ENCODE results near the gene RBM6.
"Not testable (repeated sequence)": the region's sequence is repeated elsewhere in the genome, so short reads cannot be mapped to it uniquely, and the experiment has no call there.

Gene RBM6

DNA sequence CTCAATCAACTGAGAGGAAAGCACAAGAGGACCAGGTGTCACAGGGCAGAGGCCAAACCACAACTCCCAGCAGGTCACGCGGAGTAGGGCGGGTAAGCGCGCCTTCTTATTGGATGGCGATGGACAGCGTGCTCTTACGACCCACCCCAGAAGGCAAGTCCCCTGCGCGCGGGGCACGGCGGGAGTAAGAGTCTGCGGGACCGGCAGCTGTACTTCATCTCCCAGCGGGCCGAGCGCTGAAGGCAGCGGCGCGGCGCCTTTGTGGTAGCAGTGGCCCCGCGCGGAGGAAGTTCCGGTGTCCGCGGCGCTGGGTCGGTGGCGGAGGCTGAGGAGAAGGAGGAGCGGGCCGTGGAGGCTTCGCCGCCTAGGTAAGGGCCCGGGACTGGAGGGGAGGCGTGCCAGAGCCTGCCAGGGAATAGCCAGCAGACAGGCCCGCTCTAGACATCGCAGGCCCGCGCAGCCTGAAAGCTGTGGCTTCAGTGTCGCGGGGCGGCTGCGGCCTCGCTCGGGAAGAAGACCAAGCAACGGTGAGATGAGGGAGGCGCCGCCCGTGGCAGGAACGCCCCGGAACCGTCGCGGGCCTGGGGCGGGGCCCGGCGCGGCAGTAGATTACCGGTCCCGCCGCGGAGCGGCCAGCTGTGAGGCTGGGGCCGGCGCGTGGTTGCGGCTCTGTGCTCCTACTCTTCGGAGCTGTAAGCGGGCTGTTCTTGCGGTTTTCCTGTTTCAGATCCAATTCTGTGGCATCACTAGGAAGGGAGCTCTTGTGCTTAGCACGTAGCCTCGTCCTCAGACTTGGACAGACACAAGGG, at the start of gene RBM6:
Gene RBM6, plus strand, starts transcription at position 293 of the 809 bp plus-strand sequence. CDS start 22,492 bp downstream, outside the sequence.
- DNase-seq: peak; percentile 95

DNA sequence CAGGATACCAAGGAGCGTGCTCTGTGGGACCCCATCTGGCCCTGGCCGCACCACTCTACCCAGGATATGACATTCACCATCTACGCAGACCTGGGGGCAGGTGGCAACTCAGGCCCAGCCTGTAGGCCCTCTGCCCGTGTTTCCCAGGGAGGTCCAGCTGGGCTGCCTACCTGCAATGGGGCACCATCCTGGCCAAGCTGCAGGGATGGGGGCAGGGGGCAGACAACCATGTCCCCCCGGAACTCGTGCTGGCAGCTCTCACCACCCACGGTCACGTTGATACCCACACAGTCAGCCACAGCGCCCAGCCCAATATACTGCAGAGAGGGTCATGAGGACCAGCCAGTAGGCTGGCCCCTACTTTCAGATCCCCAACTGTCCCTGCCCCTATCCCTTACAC, 44.2 kb upstream of the RBM6 start:
- no peak for DNase-seq

- DNase-seq: no peak
Measured at GRCh38 chr3:49896345-49896744, 43.6 kb upstream of the RBM6 start.

GRCh38 chr3:49898991-49899390, 41.0 kb upstream of the RBM6 start:
- DNase-seq: no peak

DNA sequence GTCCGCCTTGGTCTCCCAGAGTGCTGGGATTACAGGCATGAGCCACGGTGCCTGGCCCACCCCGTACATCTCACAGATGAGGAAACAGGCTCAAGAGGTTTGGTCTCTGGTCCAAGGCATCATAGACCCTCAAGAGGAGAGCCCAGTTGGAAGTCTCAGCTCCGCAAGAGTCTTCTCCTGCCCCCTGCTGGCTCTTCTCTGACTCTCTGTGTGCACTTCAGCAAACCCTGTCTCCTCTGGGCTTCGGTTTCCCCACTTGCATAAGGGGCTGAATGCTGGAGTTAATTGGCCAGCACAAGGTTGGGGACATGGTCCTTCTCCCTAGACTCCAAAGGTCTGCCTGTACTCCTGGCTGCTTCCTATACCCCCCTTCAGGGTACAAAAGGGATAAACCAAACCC, 40.1 kb upstream of the RBM6 start:
- no peak for DNase-seq

- DNase-seq: no peak
Measured at GRCh38 chr3:49900491-49901153, 39.3 kb upstream of the RBM6 start.

- DNase-seq: no peak
Measured at GRCh38 chr3:49901366-49902339, 38.3 kb upstream of the RBM6 start.

DNA sequence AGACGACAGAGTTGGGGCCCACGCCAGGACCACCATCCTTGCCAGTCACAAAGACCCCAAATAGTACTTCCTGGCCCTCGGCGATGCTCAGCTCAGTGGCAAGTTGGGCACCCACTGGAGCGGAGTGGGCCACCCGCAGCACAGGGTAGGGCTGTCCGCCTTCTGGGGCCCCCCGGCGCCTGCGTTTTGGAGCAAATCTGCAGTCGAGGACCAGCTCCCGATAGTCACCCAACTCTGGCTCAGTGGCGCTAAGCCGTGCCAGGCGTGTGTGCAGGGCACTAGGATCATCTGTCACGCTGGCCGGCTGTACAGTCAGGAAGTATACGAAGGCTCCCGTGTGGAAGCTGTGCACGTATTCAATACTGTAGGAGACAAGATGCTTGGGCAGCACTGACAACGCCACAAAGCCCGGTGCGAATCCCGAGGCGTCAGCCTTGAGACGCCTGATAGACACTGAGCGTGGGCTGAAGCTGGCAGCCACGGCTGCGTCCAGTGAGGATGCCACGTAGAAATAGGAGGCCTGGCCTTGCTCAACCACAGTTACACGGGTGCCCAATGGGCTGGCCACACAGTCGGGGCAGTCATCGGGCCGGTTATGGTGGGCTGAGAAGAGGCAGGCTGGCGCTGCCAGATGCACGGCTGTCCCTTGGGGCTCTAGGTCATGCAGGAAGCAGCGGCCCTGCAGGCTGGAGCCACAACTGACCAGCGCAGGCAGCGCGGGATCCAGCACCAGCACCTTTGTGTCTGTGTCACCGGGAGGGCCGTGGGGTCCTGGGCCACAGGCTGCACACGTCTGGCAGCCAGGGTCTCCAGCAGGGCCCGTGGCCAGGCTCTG, 37.2 kb upstream of the RBM6 start:
- DNase-seq: no peak

- peak; percentile 80 to 85 for DNase-seq
Measured at GRCh38 chr3:49903451-49904424, 36.2 kb upstream of the RBM6 start, which contains the start of gene MST1R. Gene MST1R (minus strand): TSS chr3:49903873. CDS start chr3:49903609, 264 bp downstream.

DNA sequence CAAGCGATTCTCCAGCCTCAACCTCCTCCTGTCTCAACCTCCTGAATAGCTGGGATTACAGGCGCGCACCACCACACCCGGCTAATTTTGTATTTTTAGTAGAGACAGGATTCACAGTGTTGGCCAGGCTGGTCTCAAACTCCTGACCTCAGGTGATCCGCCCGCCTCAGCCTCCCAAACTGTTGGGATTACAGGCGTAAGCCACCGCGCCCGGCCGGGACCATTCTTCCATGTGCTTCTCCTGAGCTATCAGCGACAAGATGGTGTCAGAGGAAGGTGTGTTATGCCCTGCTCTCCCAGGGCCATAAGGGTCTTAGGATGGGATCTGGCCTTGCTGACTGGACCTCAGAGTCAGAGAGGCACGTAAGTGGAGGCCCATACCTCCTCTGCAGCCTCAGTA, 35.5 kb upstream of the RBM6 start:
- DNase-seq: not testable (repeated sequence)

DNA sequence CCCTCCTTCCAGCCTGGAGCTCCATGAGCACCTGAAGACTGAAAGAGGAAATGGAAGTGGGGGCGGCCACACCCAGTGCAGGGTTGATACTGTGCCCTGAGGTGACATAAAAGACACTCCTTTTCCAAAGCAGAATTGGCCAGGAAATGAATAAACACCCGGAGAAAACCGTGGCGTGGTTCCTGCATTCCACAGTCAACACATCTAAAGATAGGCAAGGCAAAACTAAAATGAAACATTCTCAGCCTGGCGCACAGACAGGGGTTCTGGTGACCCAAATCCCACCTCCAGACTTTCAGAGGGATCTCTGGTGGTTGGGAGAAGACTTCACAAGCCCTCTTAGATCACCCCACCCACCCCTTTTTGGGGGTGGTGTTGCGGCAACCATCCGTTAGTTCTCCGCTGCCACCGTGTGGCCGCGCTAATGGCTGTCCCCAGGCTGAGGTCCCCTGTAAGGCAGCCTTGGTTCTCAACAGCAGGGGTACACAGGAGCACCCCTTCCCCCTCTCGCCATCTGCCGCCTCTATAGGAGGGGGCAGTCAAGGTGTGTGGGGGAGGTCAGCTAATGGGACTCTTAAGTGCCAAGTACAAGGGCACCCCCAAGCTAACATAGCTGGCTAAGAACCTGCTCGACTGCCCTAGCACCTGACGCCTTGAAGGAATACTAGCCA, 33.7 kb upstream of the RBM6 start:
- peak; percentile 49 to 50 for DNase-seq

DNA sequence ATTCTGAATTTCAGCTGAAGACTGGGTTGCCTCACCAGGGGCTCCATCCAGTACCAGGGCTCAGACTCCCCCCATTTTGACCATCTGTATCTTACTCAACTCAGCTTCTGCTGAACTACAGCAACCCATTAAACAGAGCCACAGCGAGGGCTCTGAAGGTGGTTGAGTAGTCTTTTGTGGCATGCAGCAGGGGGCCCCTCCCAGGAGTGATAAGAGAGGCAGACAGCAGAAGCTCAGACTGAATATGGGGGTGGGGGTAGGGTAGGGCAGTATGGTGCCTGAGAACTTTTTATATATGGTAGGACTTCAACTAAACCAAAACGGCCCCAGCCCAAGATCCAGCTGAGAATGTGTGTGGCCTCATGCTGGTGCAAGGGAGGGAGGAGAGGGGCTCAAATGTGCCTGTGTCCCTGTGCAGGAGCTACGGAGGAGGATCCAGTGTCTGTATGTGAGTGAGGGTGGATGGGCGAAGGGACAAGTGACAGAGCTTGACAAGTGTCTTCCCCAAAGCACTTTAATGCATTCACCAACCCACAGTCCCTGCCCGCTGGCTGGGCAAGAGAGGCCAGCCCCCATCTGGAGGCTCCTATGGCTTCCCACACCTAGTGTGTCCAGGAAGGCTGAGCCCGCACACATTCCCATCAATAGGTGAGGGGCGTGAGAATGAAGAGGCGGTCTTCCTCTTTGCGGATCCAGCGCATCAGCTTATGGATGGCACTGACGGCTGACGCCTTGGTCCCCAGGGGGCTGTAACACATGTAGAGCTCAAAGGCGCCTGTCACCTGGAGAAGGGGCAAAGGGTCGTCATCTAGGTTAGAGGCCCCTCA, 31.4 kb upstream of the RBM6 start:
- DNase-seq: no peak

DNA sequence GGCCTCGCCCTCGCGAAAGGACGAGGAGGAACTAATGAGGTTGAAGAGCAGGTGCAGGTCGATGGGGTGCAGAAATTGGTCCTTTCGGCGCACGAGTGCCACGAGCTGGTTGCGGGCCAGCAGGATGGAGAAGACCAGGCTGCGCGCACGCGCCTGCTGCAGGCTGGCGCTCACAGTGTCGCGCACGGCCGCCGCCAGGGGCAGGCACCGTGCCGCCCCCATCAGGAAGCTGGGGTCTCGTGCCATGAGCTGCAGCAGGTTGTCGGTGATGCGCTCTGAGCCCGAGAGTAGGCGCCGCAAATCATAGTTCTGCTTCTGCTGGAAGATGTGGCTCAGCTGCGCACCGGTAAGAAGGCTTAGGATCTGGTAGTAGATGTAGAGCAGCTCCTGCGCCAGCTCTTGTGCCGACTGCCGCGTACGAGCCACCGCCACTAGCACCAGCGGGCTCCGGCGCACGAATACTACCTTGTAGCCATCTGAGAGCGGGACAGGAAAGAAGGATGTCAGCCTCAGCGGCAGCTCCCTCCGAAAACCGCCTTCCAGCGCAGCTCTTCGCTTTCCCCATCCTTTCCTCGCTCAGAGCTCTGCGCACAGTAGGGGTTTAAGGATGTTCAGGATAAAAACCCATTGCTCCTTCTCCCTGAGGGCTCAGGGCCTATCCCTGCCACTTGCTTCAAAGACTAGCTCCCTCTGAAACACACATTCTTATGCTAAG, 29.4 kb upstream of the RBM6 start:
- no peak for DNase-seq

DNA sequence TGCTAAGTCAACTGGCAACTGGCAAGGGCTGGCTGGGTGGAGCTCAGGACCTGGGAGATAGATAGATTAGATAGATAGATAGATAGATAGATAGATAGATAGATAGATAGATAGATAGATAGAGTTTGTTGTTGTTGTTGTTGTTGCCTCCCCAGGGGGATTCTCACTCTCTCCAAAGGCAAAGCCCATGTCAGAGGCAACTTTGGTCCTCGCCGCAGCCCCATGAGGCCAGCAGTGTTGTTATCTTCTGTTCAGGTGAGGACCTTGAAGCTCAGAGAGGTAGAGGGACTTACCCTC, 28.9 kb upstream of the RBM6 start:
- DNase-seq: no peak

GRCh38 chr3:49911611-49912010, 28.3 kb upstream of the RBM6 start:
- no peak for DNase-seq

DNA sequence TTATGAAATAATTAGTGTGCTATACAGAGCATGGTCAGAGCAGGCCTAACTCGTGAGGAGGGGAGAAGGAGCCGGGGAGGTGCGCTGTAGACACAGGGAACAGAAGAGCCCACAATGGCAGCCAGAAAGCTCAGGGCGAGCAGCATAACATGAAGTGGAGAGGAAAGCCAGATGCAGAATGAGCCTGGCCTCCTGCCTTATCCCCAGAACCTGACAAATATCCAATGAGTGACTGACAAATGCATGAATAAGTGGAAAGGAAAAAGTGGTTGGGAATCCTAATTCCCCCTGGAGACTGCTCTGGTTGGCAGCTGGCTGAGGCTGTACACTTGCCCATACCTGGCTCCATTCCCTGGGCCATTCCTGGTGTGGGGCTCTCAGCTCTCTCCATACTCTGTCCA, 27.1 kb upstream of the RBM6 start:
- no peak for DNase-seq

DNA sequence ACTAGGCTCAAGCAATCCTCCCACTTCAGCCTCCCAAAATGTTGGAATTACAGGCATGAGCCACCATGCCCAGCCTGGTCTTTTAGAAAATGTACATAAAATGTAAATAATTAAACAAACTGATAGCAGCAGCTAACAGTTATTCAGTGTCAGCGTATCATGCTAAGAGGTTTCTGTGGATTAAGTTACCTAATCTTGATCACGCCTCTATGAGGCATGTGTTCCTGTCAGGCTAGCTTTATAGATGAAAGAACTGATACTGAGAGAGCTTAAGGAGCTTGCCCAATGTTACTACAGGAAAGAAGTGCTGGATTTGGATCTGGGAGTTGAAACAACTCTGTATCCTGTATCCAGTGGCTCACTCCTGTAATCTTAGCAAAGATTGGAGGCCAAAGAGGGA, 25.0 kb upstream of the RBM6 start:
- DNase-seq: no peak

DNA sequence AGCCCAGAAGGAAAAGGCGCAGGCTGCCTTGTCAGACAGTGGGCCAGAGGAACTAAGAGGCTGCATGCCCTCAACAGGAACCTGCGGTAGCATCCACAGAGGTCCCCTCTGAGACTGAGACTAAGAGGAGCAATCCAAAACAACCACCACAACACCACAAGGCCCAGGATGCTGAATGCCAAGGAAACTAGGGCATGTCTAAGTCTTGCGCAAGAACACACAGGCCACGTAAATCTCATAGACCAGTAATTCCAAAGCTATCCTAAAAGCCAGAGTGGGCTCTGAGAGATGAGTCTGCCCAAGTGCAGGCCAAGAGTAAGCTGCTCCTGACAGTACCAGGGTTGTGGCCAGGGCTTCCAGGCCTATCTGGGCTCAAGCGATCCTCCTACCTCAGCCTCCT, 23.3 kb upstream of the RBM6 start:
- no peak for DNase-seq
